PFSK-1 (cell line): ENCODE data around the gene THOC5.

ENCODE experiments used
- FOXP2 ChIP-seq: optimal IDR thresholded peaks from 2 replicates; pipeline ENCODE3; 2011; ENCODE audit warnings: borderline replicate concordance, control low read depth, inconsistent platforms; ENCODE audit not compliant: insufficient read depth; ENCODE audit errors: extremely low read length, extremely low read depth
- POLR2AphosphoS5 ChIP-seq: IDR thresholded peaks from 2 replicates; pipeline ENCODE4 v1.6.1; 2012; ENCODE audit warnings: low read depth, mild to moderate bottlenecking, control low read depth, low read length, moderate library complexity
- SIN3A ChIP-seq: IDR thresholded peaks from 2 replicates; pipeline ENCODE4 v1.6.1; 2012; ENCODE audit warnings: mild to moderate bottlenecking, low read length, moderate library complexity, borderline replicate concordance; ENCODE audit not compliant: insufficient read depth
- TAF1 ChIP-seq: IDR thresholded peaks from 2 replicates; pipeline ENCODE4 v1.6.1; 2012; ENCODE audit warnings: low read length, control low read depth, borderline replicate concordance; ENCODE audit not compliant: insufficient read depth
- TF ChIP-seq, protein P1 (sequence below), 2 experiments: IDR thresholded peaks; 2 replicates each; pipeline versions ENCODE4 v1.6.1 to v1.8.0; 2011 to 2012; ENCODE audit warnings: low read depth in 2 of 2, low read length in 2 of 2, control low read depth in 1 of 2, inconsistent platforms in 1 of 2, mild to moderate bottlenecking in 1 of 2, moderate library complexity in 1 of 2; ENCODE audit not compliant: insufficient read depth in 1 of 2

The THOC5 gene

DNA sequence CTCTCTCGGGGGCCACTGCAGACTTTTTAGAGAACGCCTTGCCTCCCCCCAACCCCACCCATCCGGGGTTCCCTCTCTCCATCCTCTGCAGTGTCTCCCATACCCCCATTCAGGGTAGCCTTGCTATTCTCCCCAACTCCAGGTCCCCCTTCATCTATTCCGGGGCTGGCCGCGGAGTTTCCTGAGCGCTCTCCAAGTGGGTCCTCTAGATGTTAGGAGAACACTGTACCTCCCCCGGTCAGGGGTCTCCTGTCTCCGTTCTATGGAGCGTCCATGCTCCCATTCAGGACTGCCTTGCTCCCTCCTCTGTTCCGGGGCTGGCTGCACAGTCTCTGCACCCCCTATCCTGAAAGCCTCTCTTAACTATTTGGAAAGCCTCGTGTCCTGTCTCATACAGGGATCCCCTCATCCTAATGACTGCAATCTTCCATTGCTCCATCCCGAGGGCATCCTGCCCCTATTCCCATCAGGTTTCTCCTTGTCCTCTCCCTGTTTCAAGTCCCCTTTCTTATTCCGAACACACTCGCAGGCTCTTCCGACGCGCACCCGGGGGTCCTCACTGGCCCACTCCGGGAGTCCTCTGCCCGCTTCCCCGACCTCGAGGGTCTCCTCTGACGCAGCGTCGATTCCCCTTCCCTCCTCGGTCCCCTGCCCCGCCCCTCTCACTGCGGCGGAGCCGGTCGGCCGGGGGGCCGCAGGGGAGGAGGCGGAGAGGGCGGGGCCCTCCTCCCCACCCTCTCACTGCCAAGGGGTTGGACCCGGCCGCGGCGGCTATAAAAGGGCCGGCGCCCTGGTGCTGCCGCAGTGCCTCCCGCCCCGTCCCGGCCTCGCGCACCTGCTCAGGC lies 73.9 kb downstream of the THOC5 start, which contains the start of gene NEFH:
NEFH (plus strand) TSS at position 802 of the 845 bp plus-strand sequence. CDS start 45 bp downstream, outside the sequence.
- TF ChIP-seq POLR2AphosphoS5 (no peak), FOXP2 (no peak), TAF1 (no peak), SIN3A (no peak)
- TF ChIP-seq, protein P1, sequence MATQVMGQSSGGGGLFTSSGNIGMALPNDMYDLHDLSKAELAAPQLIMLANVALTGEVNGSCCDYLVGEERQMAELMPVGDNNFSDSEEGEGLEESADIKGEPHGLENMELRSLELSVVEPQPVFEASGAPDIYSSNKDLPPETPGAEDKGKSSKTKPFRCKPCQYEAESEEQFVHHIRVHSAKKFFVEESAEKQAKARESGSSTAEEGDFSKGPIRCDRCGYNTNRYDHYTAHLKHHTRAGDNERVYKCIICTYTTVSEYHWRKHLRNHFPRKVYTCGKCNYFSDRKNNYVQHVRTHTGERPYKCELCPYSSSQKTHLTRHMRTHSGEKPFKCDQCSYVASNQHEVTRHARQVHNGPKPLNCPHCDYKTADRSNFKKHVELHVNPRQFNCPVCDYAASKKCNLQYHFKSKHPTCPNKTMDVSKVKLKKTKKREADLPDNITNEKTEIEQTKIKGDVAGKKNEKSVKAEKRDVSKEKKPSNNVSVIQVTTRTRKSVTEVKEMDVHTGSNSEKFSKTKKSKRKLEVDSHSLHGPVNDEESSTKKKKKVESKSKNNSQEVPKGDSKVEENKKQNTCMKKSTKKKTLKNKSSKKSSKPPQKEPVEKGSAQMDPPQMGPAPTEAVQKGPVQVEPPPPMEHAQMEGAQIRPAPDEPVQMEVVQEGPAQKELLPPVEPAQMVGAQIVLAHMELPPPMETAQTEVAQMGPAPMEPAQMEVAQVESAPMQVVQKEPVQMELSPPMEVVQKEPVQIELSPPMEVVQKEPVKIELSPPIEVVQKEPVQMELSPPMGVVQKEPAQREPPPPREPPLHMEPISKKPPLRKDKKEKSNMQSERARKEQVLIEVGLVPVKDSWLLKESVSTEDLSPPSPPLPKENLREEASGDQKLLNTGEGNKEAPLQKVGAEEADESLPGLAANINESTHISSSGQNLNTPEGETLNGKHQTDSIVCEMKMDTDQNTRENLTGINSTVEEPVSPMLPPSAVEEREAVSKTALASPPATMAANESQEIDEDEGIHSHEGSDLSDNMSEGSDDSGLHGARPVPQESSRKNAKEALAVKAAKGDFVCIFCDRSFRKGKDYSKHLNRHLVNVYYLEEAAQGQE (IDR thresholded peaks at IDR 0.05; ENCODE audit: insufficient read depth in 1 of 2, low read depth in 2 of 2, low read length in 2 of 2): no peak

DNA sequence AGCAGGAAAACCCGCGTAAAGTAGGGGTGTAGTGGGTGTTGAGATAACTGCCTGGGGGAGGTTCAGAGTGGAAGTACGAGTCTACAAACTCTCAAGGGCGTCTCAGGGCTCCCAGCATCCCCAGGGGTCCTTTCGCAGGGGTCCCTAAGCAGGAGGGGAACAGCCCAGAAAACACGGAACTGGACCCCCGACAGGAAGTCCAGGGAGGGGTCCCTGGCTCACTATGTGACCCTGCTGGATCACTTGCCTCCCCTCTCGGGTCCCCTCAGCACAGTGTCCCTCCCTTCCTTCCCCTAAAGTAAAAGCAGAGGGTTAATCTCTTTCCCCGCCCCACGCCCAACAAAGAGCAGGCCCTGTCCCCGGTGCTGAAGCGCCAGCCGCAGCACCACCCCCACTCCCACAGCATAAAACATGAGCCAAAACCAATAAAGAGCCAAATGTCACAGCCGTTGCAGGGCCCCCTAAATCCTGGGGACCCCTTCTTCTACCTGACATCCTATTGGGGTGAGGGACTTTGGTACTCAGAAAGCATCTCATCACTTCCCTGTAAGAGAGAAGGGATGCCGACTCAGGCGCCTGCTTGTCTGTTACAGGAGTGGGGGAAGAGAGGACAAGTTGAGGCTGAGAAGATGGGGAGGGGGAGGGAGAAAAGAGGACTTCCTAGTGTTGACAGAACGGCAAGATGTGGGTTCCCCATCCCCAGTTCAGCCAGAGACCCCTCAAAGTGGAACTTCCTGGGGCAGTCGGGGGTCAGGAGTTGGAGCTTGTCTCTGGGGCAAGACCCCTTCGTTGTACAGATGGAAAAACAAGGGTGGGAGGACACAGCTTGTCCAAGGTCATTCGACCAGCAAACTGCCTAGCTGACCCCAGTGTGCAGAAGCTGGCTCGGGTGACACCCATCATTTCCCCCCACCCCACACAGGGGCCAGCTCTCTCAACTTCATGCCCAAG lies 75.0 kb downstream of the THOC5 start:
- TF ChIP-seq FOXP2: no peak
- TF ChIP-seq, protein P1 (IDR thresholded peaks at IDR 0.05; ENCODE audit: insufficient read depth in 1 of 2, low read depth in 2 of 2, low read length in 2 of 2): peak; percentile 87 to 95

DNA sequence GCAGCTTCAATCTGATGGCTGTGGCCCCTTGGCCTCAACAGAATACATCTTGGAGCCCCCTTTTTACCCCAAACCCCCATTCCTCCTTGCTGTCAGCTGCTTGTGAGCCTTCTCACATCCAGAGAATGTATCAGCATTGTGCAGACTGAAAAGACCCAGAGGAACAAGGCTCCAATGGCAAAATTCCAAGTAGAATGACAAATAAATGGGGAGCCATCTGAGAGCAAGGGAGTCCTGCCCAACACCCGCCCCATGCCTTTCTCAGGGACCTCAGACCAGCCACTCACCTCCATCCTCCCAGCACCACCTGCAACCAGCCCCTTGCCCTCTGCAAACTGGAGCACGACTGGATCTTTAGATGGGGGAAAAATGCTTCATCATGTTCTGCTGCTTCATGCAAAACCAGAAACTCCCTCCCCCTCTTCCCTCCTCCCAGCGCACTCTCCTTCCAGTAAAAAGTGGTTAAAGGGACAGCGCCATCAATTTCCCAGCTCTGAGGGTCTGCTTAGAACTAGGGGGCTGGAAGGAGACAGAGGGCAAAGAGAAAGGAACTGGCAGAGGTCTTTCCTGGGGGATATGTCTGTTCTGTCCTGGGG lies 75.7 kb downstream of the THOC5 start:
- TF ChIP-seq POLR2AphosphoS5: no peak
- TF ChIP-seq, protein P1 (IDR thresholded peaks at IDR 0.05; ENCODE audit: insufficient read depth in 1 of 2, low read depth in 2 of 2, low read length in 2 of 2): no peak
- no peak for TF ChIP-seq TAF1

DNA sequence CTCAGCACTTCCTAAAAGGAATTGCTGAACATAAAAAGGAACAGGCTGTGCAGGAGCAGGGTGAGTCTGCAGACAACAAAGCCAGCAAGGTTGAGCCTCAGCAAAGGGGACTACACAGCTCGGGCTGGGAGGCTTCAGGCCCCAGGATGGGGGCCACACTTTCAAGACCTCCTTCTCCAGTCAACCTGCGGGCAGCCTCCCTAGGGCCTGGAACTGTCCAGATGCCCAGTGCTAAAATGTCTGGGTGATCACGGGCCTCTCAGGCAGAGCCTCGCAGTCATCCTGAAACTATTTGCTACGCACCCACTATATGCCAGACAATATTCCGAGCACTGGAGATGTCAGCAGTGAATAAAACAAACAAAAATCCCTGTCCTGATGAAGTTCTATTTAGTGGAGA lies 77.4 kb downstream of the THOC5 start:
- TF ChIP-seq POLR2AphosphoS5: no peak
- TF ChIP-seq, protein P1 (IDR thresholded peaks at IDR 0.05; ENCODE audit: insufficient read depth in 1 of 2, low read depth in 2 of 2, low read length in 2 of 2): peak; percentile 62 to 82; a peak in 3 of 4 replicates
- no peak for TF ChIP-seq SIN3A
